AG09319 (cell line): ENCODE results near the gene ZNF430.
A peak's percentile ranks its signal among the peaks of the same experiment; 100 is the strongest.

Experiments
- DNase-seq: peaks from one replicate; pipeline ENCODE4 v3.0.0-alpha.2; 2010; ENCODE audit warnings: low read depth; ENCODE audit errors: extremely low read depth
- TF ChIP-seq, protein P1 (sequence below): IDR thresholded peaks from 2 replicates; pipeline ENCODE4 v1.5.1; 2011; ENCODE audit warnings: low read depth, mild to moderate bottlenecking, inconsistent platforms, low read length, moderate library complexity

Gene ZNF430

DNA sequence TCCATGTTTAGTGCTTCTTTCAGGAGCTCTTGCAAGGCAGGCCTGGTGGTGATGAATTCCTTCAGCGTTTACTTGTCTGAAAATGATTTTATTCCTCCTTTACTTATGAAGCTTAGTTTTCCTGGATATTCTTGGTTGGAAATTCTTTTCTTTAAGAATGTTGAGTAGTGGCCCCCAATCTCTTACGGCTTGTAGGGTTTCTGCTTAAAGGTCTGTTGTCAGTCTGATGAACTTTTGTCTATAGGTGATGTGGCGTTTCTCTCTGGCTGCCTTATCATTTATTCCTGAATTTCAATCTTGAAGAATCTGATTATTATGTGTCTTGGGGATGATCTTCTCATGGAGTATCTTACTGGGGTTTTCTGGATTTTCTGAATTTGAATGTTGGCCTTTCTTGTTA is 26.0 kb downstream of the ZNF430 start:
- TF ChIP-seq, protein P1, sequence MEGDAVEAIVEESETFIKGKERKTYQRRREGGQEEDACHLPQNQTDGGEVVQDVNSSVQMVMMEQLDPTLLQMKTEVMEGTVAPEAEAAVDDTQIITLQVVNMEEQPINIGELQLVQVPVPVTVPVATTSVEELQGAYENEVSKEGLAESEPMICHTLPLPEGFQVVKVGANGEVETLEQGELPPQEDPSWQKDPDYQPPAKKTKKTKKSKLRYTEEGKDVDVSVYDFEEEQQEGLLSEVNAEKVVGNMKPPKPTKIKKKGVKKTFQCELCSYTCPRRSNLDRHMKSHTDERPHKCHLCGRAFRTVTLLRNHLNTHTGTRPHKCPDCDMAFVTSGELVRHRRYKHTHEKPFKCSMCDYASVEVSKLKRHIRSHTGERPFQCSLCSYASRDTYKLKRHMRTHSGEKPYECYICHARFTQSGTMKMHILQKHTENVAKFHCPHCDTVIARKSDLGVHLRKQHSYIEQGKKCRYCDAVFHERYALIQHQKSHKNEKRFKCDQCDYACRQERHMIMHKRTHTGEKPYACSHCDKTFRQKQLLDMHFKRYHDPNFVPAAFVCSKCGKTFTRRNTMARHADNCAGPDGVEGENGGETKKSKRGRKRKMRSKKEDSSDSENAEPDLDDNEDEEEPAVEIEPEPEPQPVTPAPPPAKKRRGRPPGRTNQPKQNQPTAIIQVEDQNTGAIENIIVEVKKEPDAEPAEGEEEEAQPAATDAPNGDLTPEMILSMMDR: no peak

GRCh38 chr19:21047716-21048115 is 27.3 kb downstream of the ZNF430 start:
- no peak for DNase-seq

More for the DNA sequence above, 26.0 kb downstream of the ZNF430 start:
- no peak for DNase-seq

GRCh38 chr19:21052902-21053301 is 32.4 kb downstream of the ZNF430 start:
- TF ChIP-seq, protein P1: no peak

More at GRCh38 chr19:21047716-21048115, 27.3 kb downstream of the ZNF430 start:
- TF ChIP-seq, protein P1: no peak

DNA sequence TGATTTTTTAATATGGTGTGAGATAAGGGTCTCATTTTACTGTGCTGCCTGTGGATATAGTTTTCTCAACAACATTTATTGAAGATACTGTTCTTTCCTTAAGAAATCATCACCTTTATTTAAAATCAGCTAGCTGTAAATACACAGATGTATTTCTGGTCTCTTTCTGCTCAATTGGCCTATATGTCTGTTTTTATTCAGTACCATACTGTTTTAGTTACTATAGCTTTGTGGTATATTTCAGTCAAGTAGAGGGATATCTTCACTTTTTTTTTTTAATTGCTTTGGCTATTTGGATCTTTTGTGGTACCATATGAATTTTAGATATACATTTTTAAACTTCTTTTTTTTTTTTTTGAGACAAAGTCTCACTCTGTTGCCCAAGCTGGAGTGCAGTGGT is 44.9 kb downstream of the ZNF430 start:
- TF ChIP-seq, protein P1: no peak
- no peak for DNase-seq

More at GRCh38 chr19:21052902-21053301, 32.4 kb downstream of the ZNF430 start:
- DNase-seq: no peak

- TF ChIP-seq, protein P1: no peak
- DNase-seq: peak; percentile 62
These were observed 61.8 kb downstream of the ZNF430 start, which contains the start of gene ZNF714 for GRCh38 chr19:21082011-21082975. Gene ZNF714 (plus strand): TSS chr19:21082203. CDS start chr19:21098269, 16,066 bp downstream.

- TF ChIP-seq, protein P1: no peak
- DNase-seq: no peak
These were observed 63.9 kb downstream of the ZNF430 start for GRCh38 chr19:21084343-21084742.

GRCh38 chr19:21087871-21088270 is 67.4 kb downstream of the ZNF430 start:
- DNase-seq: no peak
- TF ChIP-seq, protein P1: no peak
